ENCODE data around the gene GGCX.
A peak's percentile ranks its signal among the peaks of the same experiment; 100 is the strongest.
"Not testable (repeated sequence)": the region's sequence is repeated elsewhere in the genome, so short reads cannot be mapped to it uniquely, and the experiment has no call there.

GGCX gene

GRCh38 chr2:85560812-85561279, 447 bp downstream of the GGCX start:
- DNase-seq: no peak

GRCh38 chr2:85560403-85560726, 928 bp downstream of the GGCX start:
- not testable (repeated sequence) for DNase-seq

- no peak for DNase-seq
Observed at GRCh38 chr2:85558160-85558559, 3.1 kb downstream of the GGCX start.

- DNase-seq: no peak
Observed at GRCh38 chr2:85557130-85557529, 4.2 kb downstream of the GGCX start.

GRCh38 chr2:85554980-85555612, 6.2 kb downstream of the GGCX start:
- no peak for DNase-seq

- DNase-seq: no peak
Observed at GRCh38 chr2:85553184-85553583, 8.1 kb downstream of the GGCX start.

GRCh38 chr2:85551698-85552678, 9.3 kb downstream of the GGCX start:
- DNase-seq: peak; percentile 71

GRCh38 chr2:85550486-85550885, 10.8 kb downstream of the GGCX start:
- no peak for DNase-seq

GRCh38 chr2:85549826-85550225, 11.5 kb downstream of the GGCX start:
- DNase-seq: no peak

GRCh38 chr2:85549095-85549494, 12.2 kb downstream of the GGCX start:
- no peak for DNase-seq

GRCh38 chr2:85548608-85548900, 12.7 kb downstream of the GGCX start:
- no peak for DNase-seq

- no peak for DNase-seq
Observed at GRCh38 chr2:85547859-85548607, 13.3 kb downstream of the GGCX start.

- DNase-seq: no peak
Observed at GRCh38 chr2:85547089-85547858, 14.0 kb downstream of the GGCX start.

- DNase-seq: no peak
Observed at GRCh38 chr2:85545780-85546240, 15.5 kb downstream of the GGCX start.

GRCh38 chr2:85544915-85545779, 16.1 kb downstream of the GGCX start:
- not testable (repeated sequence) for DNase-seq

- DNase-seq: not testable (repeated sequence)
Observed at GRCh38 chr2:85544254-85544691, 17.0 kb downstream of the GGCX start.

- DNase-seq: no peak
Observed at GRCh38 chr2:85542777-85543176, 18.5 kb downstream of the GGCX start.

- no peak for DNase-seq
Observed at GRCh38 chr2:85541753-85542457, 19.4 kb downstream of the GGCX start.

- no peak for DNase-seq
Observed at GRCh38 chr2:85541262-85541661, 20.0 kb downstream of the GGCX start.

- no peak for DNase-seq
Observed at GRCh38 chr2:85540133-85540648, 21.1 kb downstream of the GGCX start.

Data from DMS79 treated with DMSO at 0.1 percent for 48 hours (cell line).